Skeletal muscle satellite cell (primary cell): ENCODE results near the gene SV2B.

Experiments
- H3K27me3 ChIP-seq: 2 replicates; pipeline ENCODE4 v1.7.0; 2013; ENCODE audit warnings: low read length; ENCODE audit not compliant: control insufficient read depth, insufficient read depth
- H3K36me3 ChIP-seq: 2 replicates; pipeline ENCODE4 v1.7.0; 2013; ENCODE audit warnings: mild to moderate bottlenecking, control low read depth, low read length; ENCODE audit not compliant: insufficient read depth
- H3K4me1 ChIP-seq: 2 replicates; pipeline ENCODE4 v1.7.0; 2013; ENCODE audit warnings: low read length; ENCODE audit not compliant: control insufficient read depth, insufficient read depth
- H3K4me2 ChIP-seq: 2 replicates; pipeline ENCODE4 v1.7.0; 2013; ENCODE audit warnings: mild to moderate bottlenecking, low read length
- H3K4me3 ChIP-seq: 2 replicates; pipeline ENCODE4 v1.7.0; 2013; ENCODE audit warnings: low read length
- H3K9ac ChIP-seq: 2 replicates; pipeline ENCODE4 v1.7.0; 2013; ENCODE audit warnings: mild to moderate bottlenecking, low read depth, low read length, moderate library complexity
- H3K9me3 ChIP-seq: replicated peaks from 2 replicates; pipeline ENCODE4 v1.7.0; 2013; ENCODE audit warnings: mild to moderate bottlenecking, control low read depth, low read length

Gene SV2B

DNA sequence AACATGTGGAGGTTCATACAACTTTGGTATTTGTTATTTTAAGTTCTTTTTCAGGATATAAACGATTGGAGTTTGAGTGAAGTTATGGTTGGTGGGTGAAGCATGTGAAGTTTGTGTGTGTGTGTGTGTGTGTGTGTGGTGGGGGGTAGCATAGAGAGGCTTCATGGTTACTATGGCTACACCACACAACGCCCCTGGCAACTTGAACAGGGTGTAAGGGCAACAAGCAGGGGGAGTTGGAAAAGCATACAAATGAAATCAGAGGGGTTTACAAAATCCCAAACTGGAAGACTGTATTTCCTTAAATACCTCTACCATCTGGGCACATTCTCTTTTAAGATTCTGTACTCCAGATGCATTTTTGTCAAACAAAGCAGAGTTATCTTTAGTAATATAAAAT, 207.5 kb downstream of the SV2B start:
- peaks cover 2% of the 10 kb centered on the region for H3K4me1 ChIP-seq

GRCh38 chr15:91308199-91308598, 208.1 kb downstream of the SV2B start:
- H3K4me1 ChIP-seq: peaks cover 2% of the 10 kb centered on the region
- H3K4me3 ChIP-seq: no peak overlapping the region
- H3K9ac ChIP-seq: no peak overlapping the region

More for the DNA sequence above, 207.5 kb downstream of the SV2B start:
- Histone ChIP-seq H3K4me3 (no peak overlapping the region), H3K36me3 (no peaks in the 10 kb centered on the region), H3K9me3 (no peaks in the 10 kb centered on the region), H3K9ac (no peak overlapping the region), H3K4me2 (no peak overlapping the region), H3K27me3 (peaks cover 43% of the 10 kb centered on the region)

GRCh38 chr15:91308855-91309254, 208.8 kb downstream of the SV2B start:
- H3K9ac ChIP-seq: no peak overlapping the region
- H3K4me3 ChIP-seq: no peak overlapping the region
- no peaks in the 10 kb centered on the region for H3K36me3 ChIP-seq
- H3K9me3 ChIP-seq: no peaks in the 10 kb centered on the region
- peaks cover 2% of the 10 kb centered on the region for H3K4me1 ChIP-seq
- H3K27me3 ChIP-seq: peaks cover 34% of the 10 kb centered on the region
- no peak overlapping the region for H3K4me2 ChIP-seq

More at GRCh38 chr15:91308199-91308598, 208.1 kb downstream of the SV2B start:
- Histone ChIP-seq H3K36me3 (no peaks in the 10 kb centered on the region), H3K9me3 (no peaks in the 10 kb centered on the region), H3K27me3 (peaks cover 39% of the 10 kb centered on the region), H3K4me2 (no peak overlapping the region)

DNA sequence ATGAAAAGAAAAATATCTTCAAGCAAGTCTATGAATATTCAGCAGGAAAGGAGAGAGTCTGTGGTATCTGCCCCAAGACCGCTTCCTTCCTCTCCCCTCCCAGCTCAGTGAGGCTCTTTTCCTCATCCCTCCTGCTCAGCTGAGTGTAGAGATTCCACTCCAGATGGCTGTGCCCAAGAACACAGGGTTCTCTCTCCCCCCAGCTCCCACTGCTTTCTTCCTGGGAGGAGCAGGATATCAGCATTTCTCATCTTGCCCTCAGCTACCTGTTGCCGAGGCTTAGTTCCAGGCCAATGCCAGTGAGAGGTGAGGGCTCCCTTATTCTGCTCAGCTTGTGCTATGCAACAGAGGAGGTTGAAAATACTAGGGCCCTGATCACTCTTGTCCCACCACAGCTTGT, 211.9 kb downstream of the SV2B start:
- no peaks in the 10 kb centered on the region for H3K36me3 ChIP-seq
- H3K4me3 ChIP-seq: no peak overlapping the region
- H3K27me3 ChIP-seq: peaks cover 11% of the 10 kb centered on the region
- H3K9me3 ChIP-seq: no peaks in the 10 kb centered on the region
- no peak overlapping the region for H3K4me2 ChIP-seq
- no peaks in the 10 kb centered on the region for H3K4me1 ChIP-seq
- H3K9ac ChIP-seq: no peak overlapping the region

GRCh38 chr15:91316126-91316525, 216.1 kb downstream of the SV2B start:
- Histone ChIP-seq H3K4me1 (no peaks in the 10 kb centered on the region), H3K27me3 (peaks cover 3% of the 10 kb centered on the region), H3K9me3 (no peaks in the 10 kb centered on the region), H3K9ac (no peak overlapping the region), H3K4me2 (no peak overlapping the region), H3K36me3 (no peaks in the 10 kb centered on the region), H3K4me3 (no peak overlapping the region)

GRCh38 chr15:91318516-91318915, 218.5 kb downstream of the SV2B start:
- Histone ChIP-seq H3K36me3 (no peaks in the 10 kb centered on the region), H3K4me3 (no peak overlapping the region), H3K9me3 (no peaks in the 10 kb centered on the region), H3K4me1 (no peaks in the 10 kb centered on the region), H3K27me3 (peaks cover 3% of the 10 kb centered on the region), H3K9ac (no peak overlapping the region), H3K4me2 (no peak overlapping the region)

DNA sequence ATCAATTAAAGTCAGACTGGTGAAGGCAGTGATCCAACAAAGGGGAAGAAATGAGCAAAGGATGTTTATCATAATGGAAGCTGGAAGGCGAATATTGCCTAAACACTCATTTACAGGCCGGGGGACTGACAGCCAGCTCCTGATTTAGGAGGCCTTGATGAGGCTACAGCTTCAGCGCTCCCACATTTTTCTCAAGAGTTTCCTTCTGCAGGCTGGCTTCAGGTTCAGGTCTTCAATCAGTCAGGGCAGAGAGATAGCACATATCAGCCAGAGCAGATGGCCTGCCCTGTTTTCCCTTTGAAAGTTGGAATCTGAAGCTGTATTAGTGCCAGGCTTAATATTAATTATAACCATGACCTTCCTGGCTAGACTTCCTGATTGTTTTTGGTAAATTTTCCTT, 218.9 kb downstream of the SV2B start:
- Histone ChIP-seq H3K9ac (no peak overlapping the region), H3K9me3 (no peaks in the 10 kb centered on the region), H3K36me3 (no peaks in the 10 kb centered on the region), H3K4me3 (no peak overlapping the region), H3K4me2 (no peak overlapping the region), H3K27me3 (peaks cover 3% of the 10 kb centered on the region), H3K4me1 (no peaks in the 10 kb centered on the region)

DNA sequence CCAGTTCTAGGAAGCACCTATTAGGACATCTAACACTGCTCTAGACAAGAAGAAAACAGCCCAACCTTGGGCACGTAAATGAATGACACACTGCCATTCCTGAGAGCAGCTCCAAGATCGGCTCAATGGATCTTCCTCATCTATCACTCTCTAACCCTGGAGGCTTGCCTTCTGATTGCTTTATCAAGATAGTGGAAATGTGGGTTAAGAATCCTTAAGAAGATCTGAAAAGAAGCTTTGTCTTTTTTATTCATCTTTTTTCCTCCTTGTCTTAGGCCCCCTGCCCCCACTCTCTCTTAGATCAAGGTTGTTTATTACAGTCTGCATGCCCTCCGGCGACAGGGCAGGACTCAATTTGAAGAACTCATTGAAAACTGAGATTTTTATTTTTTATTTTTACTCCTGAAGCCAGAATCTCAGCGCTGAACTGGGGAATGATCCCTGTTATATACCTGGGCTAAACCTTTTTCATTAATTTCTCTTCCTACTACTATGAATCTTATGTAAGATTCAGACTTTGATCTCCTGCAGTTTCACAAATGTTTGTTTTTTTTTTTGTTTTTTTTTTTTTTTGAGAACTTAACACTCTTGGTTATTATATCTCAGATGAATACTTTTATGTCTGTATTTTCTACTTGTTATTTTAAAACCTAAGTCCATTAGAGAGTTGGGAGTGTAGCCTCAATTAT, 219.5 kb downstream of the SV2B start:
- Histone ChIP-seq H3K9me3 (no peaks in the 10 kb centered on the region), H3K4me3 (no peak overlapping the region), H3K27me3 (peaks cover 3% of the 10 kb centered on the region), H3K9ac (no peak overlapping the region), H3K4me2 (no peak overlapping the region), H3K36me3 (no peaks in the 10 kb centered on the region), H3K4me1 (no peaks in the 10 kb centered on the region)

GRCh38 chr15:91320101-91320500, 220.0 kb downstream of the SV2B start:
- Histone ChIP-seq H3K4me2 (no peak overlapping the region), H3K4me3 (no peak overlapping the region), H3K9ac (no peak overlapping the region), H3K36me3 (no peaks in the 10 kb centered on the region), H3K9me3 (no peaks in the 10 kb centered on the region), H3K27me3 (no peaks in the 10 kb centered on the region), H3K4me1 (no peaks in the 10 kb centered on the region)

GRCh38 chr15:91329914-91330313, 229.9 kb downstream of the SV2B start:
- Histone ChIP-seq H3K4me2 (no peak overlapping the region), H3K9me3 (no peaks in the 10 kb centered on the region), H3K27me3 (peaks cover 4% of the 10 kb centered on the region), H3K4me3 (no peak overlapping the region), H3K9ac (no peak overlapping the region), H3K4me1 (no peaks in the 10 kb centered on the region), H3K36me3 (no peaks in the 10 kb centered on the region)

GRCh38 chr15:91331581-91331980, 231.5 kb downstream of the SV2B start:
- H3K9me3 ChIP-seq: no peaks in the 10 kb centered on the region
- H3K27me3 ChIP-seq: peaks cover 4% of the 10 kb centered on the region
- no peaks in the 10 kb centered on the region for H3K4me1 ChIP-seq
- no peak overlapping the region for H3K4me3 ChIP-seq
- H3K9ac ChIP-seq: no peak overlapping the region
- no peak overlapping the region for H3K4me2 ChIP-seq
- no peaks in the 10 kb centered on the region for H3K36me3 ChIP-seq

GRCh38 chr15:91335702-91336101, 235.6 kb downstream of the SV2B start:
- Histone ChIP-seq H3K4me3 (no peak overlapping the region), H3K9me3 (no peaks in the 10 kb centered on the region), H3K9ac (no peak overlapping the region), H3K4me2 (no peak overlapping the region), H3K27me3 (peaks cover 4% of the 10 kb centered on the region), H3K36me3 (no peaks in the 10 kb centered on the region), H3K4me1 (no peaks in the 10 kb centered on the region)
